Neuronal stem cell (in vitro differentiated cells): ENCODE measurements around the gene CERK.
A peak's percentile ranks its signal among the peaks of the same experiment; 100 is the strongest.

Experiments used
- DNase-seq: peaks from one replicate; pipeline ENCODE4 v3.0.0-alpha.2; 2013; ENCODE audit warnings: low spot score
- H2AFZ ChIP-seq: one replicate; pipeline ENCODE4 v1.6.1; 2013; ENCODE audit warnings: mild to moderate bottlenecking, low read length, inconsistent platforms
- H2AK5ac ChIP-seq: 2 replicates; pipeline ENCODE4 v1.6.1; 2013; ENCODE audit warnings: low read depth, mild to moderate bottlenecking, inconsistent platforms, low read length, moderate library complexity, mixed read lengths
- H2BK120ac ChIP-seq: 2 replicates; pipeline ENCODE4 v1.6.1; 2013; ENCODE audit warnings: low read depth, mild to moderate bottlenecking, inconsistent platforms, low read length, moderate library complexity, mixed read lengths
- H2BK12ac ChIP-seq: one replicate; pipeline ENCODE4 v1.6.1; 2013; ENCODE audit warnings: low read length, inconsistent platforms
- H2BK15ac ChIP-seq: 2 replicates; pipeline ENCODE4 v1.6.1; 2013; ENCODE audit warnings: mild to moderate bottlenecking, low read length, inconsistent platforms, mixed read lengths
- H2BK5ac ChIP-seq: one replicate; pipeline ENCODE4 v1.6.1; 2013; ENCODE audit warnings: inconsistent platforms, mild to moderate bottlenecking, low read length, moderate library complexity
- H3K14ac ChIP-seq: one replicate; pipeline ENCODE4 v1.6.1; 2013; ENCODE audit warnings: low read length, inconsistent platforms
- H3K18ac ChIP-seq: 2 replicates; pipeline ENCODE4 v1.6.1; 2013; ENCODE audit warnings: low read length, inconsistent platforms
- H3K23ac ChIP-seq: 2 replicates; pipeline ENCODE4 v1.6.1; 2013; ENCODE audit warnings: low read depth, mild to moderate bottlenecking, mixed read lengths, low read length, inconsistent platforms; ENCODE audit not compliant: poor library complexity
- H3K27ac ChIP-seq: replicated peaks from 3 replicates; pipeline ENCODE4 v1.5.1; 2013; ENCODE audit warnings: low read length, inconsistent platforms
- H3K27me3 ChIP-seq, 3 experiments: 2 replicates each; pipeline ENCODE4 v1.6.1; 2013; ENCODE audit warnings: low read length in 3 of 3, mild to moderate bottlenecking in 2 of 3, inconsistent platforms in 1 of 3, low read depth in 1 of 3, mixed read lengths in 1 of 3, moderate library complexity in 1 of 3; ENCODE audit not compliant: control insufficient read depth in 3 of 3, insufficient read depth in 3 of 3
- H3K36me3 ChIP-seq, 2 donors: replicated peaks in 1 of 2; 2 replicates each; pipeline ENCODE4 v1.6.1; 2013; ENCODE audit warnings: low read length in 2 of 2; ENCODE audit not compliant: control insufficient read depth in 2 of 2, insufficient read depth in 2 of 2
- H3K4ac ChIP-seq: 2 replicates; pipeline ENCODE4 v1.6.1; 2013; ENCODE audit warnings: inconsistent platforms, mild to moderate bottlenecking, low read length, moderate library complexity
- H3K4me1 ChIP-seq, 2 donors: 1 replicate in 1 of 2; 2 replicates in 1 of 2; pipeline ENCODE4 v1.6.1; 2013; ENCODE audit warnings: low read length in 2 of 2, low read depth in 1 of 2; ENCODE audit not compliant: control insufficient read depth in 2 of 2, insufficient read depth in 1 of 2
- H3K4me2 ChIP-seq: one replicate; pipeline ENCODE4 v1.6.1; 2013; ENCODE audit warnings: mild to moderate bottlenecking, low read length, inconsistent platforms; ENCODE audit not compliant: insufficient read depth, poor library complexity, severe bottlenecking
- H3K4me3 ChIP-seq, 2 donors: 2 replicates each; pipeline ENCODE4 v1.5.1; 2013; ENCODE audit warnings: low read length in 2 of 2, mild to moderate bottlenecking in 2 of 2, inconsistent platforms in 1 of 2, moderate library complexity in 1 of 2
- H3K79me1 ChIP-seq: one replicate; pipeline ENCODE4 v1.6.1; 2013; ENCODE audit warnings: low read depth, mild to moderate bottlenecking, inconsistent platforms, low read length, moderate library complexity
- H3K9ac ChIP-seq: one replicate; pipeline ENCODE4 v1.6.1; 2013; ENCODE audit warnings: mild to moderate bottlenecking, low read depth, low read length, inconsistent platforms; ENCODE audit not compliant: poor library complexity
- H3K9me3 ChIP-seq, 2 donors: replicated peaks in 1 of 2; 2 replicates each; pipeline versions ENCODE3 to v1.6.1; 2013; ENCODE audit warnings: low read length in 2 of 2, mild to moderate bottlenecking in 2 of 2, inconsistent platforms in 1 of 2, low read depth in 1 of 2, mixed read lengths in 1 of 2, moderate library complexity in 1 of 2; ENCODE audit not compliant: control insufficient read depth in 2 of 2, insufficient read depth in 1 of 2
- H4K8ac ChIP-seq: one replicate; pipeline ENCODE4 v1.6.1; 2013; ENCODE audit warnings: low read depth, mild to moderate bottlenecking, inconsistent platforms, low read length, moderate library complexity
- H4K91ac ChIP-seq: one replicate; pipeline ENCODE4 v1.6.1; 2013; ENCODE audit warnings: low read length, low read depth, mild to moderate bottlenecking, inconsistent platforms; ENCODE audit not compliant: poor library complexity
- WGBS, 2 donors: extraction: QIAGEN DNeasy Blood & Tissue Kit; methylation state at CpG; one replicate each; pipeline ENCODE4 v1.1.7; 2013; ENCODE audit warnings: missing lambda C conversion rate in 2 of 2, mixed read lengths in 1 of 2; ENCODE audit not compliant: insufficient read length in 2 of 2, insufficient replicate concordance in 1 of 2; ENCODE audit errors: extremely low coverage in 2 of 2; 5-methylcytosine and 5-hydroxymethylcytosine counted together

Gene CERK

GRCh38 chr22:46747646-46748045 lies 9.6 kb upstream of the CERK start:
- Histone ChIP-seq H3K27me3 (peaks cover 0 to 46% (median 0%) of the 10 kb centered on the region in 3 experiments), H3K36me3 (no peaks in the 10 kb centered on the region), H3K14ac (no peak overlapping the region), H2BK120ac (no peak overlapping the region), H2BK15ac (no peak overlapping the region), H2BK12ac (no peak overlapping the region), H3K23ac (no peak overlapping the region), H3K4me2 (no peak overlapping the region), H3K9me3 (no peaks in the 10 kb centered on the region), H3K4me3 (no peak overlapping the region), H3K18ac (no peak overlapping the region), H3K9ac (peak overlapping the region; percentile 5), H3K4ac (no peak overlapping the region), H2AK5ac (no peak overlapping the region), H4K91ac (no peak overlapping the region), H3K27ac (no peak overlapping the region), H3K4me1 (peaks cover 3 to 4% of the 10 kb centered on the region in 2 donors), H2BK5ac (no peak overlapping the region), H4K8ac (no peak overlapping the region), H3K79me1 (no peaks in the 10 kb centered on the region), H2AFZ (no peak overlapping the region)
- DNase-seq: no peak
- no CpG with 5 or more reads among the region's 8 CpGs for WGBS, 2 donors

- Histone ChIP-seq H3K9me3 (no peaks in the 10 kb centered on the region), H3K79me1 (no peaks in the 10 kb centered on the region), H3K27ac (no peak overlapping the region), H3K14ac (peak overlapping the region; percentile 75), H4K91ac (no peak overlapping the region), H2BK15ac (no peak overlapping the region), H3K4me1 (peaks cover 3 to 4% of the 10 kb centered on the region in 2 donors), H3K4me2 (no peak overlapping the region), H3K9ac (no peak overlapping the region), H4K8ac (no peak overlapping the region), H2BK5ac (no peak overlapping the region), H3K4me3 (peak overlapping the region in 1 of 2 donors; percentile 30), H2AFZ (no peak overlapping the region), H2AK5ac (peak overlapping the region; percentile 85), H2BK12ac (no peak overlapping the region), H2BK120ac (no peak overlapping the region), H3K18ac (no peak overlapping the region), H3K27me3 (peaks cover 0 to 48% (median 0%) of the 10 kb centered on the region in 3 experiments), H3K36me3 (no peaks in the 10 kb centered on the region), H3K4ac (no peak overlapping the region), H3K23ac (no peak overlapping the region)
- DNase-seq: no peak
- WGBS, 2 donors: no CpG with 5 or more reads among the region's 11 CpGs
Observed at GRCh38 chr22:46746620-46747019, 8.6 kb upstream of the CERK start.

GRCh38 chr22:46746192-46746591 lies 8.1 kb upstream of the CERK start:
- no peak overlapping the region for H3K18ac ChIP-seq

DNA sequence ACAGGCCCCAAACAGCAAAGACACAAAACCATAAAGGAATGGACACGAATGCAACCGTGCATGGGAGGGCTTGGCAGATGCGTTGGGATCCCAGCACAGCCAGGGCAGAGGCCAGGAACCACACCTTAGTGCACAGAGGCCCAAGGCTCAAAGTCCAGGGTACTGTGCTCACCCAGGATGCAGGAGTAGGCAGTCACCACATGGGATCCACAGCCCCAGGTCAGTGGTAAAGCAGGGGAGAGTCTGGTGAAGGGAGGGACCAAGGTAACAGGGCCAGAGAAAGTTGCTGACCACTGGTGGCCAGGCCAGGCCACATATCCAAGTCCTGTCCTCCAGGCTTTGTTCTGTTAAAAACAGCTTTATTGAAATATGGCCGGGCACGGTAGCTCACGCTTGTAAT lies 6.5 kb upstream of the CERK start:
- no peak for DNase-seq
- Histone ChIP-seq H3K27ac (no peak overlapping the region), H3K4me3 (no peak overlapping the region), H2BK12ac (peak overlapping the region; percentile 49), H3K27me3 (peaks cover 0 to 39% (median 0%) of the 10 kb centered on the region in 3 experiments), H2BK15ac (no peak overlapping the region), H3K4ac (no peak overlapping the region), H3K14ac (peak overlapping the region; percentile 4), H2AK5ac (no peak overlapping the region), H3K36me3 (no peaks in the 10 kb centered on the region), H3K4me1 (peaks cover 0 to 5% of the 10 kb centered on the region in 2 donors), H2BK5ac (no peak overlapping the region), H3K9ac (no peak overlapping the region), H3K18ac (no peak overlapping the region), H3K9me3 (no peaks in the 10 kb centered on the region), H2BK120ac (no peak overlapping the region), H2AFZ (no peak overlapping the region), H3K4me2 (no peak overlapping the region), H4K8ac (no peak overlapping the region), H4K91ac (no peak overlapping the region), H3K79me1 (no peaks in the 10 kb centered on the region), H3K23ac (no peak overlapping the region)
- WGBS, 2 donors: no CpG with 5 or more reads among the region's 6 CpGs

More at GRCh38 chr22:46746192-46746591, 8.1 kb upstream of the CERK start:
- Histone ChIP-seq H3K4me1 (peaks cover 1 to 2% of the 10 kb centered on the region in 2 donors), H3K4me2 (no peak overlapping the region), H3K14ac (peak overlapping the region; percentile 75), H2BK5ac (no peak overlapping the region), H2BK15ac (no peak overlapping the region), H3K27me3 (peaks cover 0 to 48% (median 0%) of the 10 kb centered on the region in 3 experiments), H3K9ac (peak overlapping the region; percentile 54), H3K36me3 (no peaks in the 10 kb centered on the region), H4K91ac (no peak overlapping the region), H3K23ac (no peak overlapping the region), H3K27ac (no peak overlapping the region), H2AK5ac (no peak overlapping the region), H2AFZ (no peak overlapping the region), H3K4ac (no peak overlapping the region), H3K9me3 (no peaks in the 10 kb centered on the region), H2BK120ac (no peak overlapping the region), H2BK12ac (no peak overlapping the region), H4K8ac (no peak overlapping the region), H3K4me3 (no peak overlapping the region), H3K79me1 (no peaks in the 10 kb centered on the region)
- DNase-seq: no peak
- WGBS, 2 donors: no CpG with 5 or more reads among the region's 5 CpGs
